HG03575 (cell line): ENCODE results near the gene RANBP17.
"Not testable (repeated sequence)": the region's sequence is repeated elsewhere in the genome, so short reads cannot be mapped to it uniquely, and the experiment has no call there.

Experiments used
- ATAC-seq: cut with Tn5 transposase; IDR thresholded peaks from one replicate; pipeline ENCODE4 v1.9.1; 2021; ENCODE audit not compliant: unreplicated experiment, insufficient number of reproducible peaks, low FRiP score; ENCODE audit errors: extremely low read depth

The RANBP17 gene

DNA sequence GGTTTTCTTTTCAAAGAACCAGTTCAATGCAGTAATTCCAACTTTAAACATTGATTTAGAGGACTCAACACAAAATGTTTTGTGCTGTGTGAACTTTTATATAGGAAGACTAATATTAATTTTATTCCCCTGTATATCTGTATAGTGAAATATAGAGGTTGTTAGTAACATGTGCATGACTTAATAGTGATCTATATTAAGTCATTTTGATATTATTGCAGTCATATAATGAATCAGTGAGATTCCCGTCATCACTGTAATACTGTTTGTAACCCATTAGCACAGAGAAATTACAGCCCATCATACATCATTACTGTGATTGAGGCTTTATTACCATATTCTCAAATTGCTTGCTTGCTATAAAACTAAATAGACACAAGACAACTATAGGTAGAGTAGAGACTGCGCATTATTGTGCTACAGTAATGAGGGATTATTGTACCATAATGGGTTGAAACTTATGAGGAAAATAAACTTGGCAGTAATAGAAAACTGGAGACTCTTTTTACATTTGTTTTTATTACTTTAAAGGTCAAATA is 170.7 kb downstream of the RANBP17 start:
- ATAC-seq = no peak

DNA sequence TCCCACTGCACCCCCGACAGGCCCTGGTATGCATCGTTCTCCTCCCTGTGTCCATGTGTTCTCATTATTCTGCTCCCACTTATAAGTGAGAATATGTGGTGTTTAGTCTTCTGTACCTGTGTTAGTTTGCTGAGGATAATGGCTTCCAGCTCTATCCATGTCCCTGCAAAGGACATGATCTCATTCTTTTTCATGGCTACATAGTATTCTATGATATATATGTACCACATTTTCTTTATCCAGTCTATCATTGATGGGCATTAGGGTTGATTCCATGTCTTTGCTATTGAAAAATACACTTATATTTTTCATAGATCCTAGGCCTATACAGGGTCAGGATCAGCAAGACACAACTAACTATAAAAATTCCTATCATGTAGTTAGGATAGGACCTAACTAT is 180.1 kb downstream of the RANBP17 start:
- ATAC-seq = not testable (repeated sequence)

DNA sequence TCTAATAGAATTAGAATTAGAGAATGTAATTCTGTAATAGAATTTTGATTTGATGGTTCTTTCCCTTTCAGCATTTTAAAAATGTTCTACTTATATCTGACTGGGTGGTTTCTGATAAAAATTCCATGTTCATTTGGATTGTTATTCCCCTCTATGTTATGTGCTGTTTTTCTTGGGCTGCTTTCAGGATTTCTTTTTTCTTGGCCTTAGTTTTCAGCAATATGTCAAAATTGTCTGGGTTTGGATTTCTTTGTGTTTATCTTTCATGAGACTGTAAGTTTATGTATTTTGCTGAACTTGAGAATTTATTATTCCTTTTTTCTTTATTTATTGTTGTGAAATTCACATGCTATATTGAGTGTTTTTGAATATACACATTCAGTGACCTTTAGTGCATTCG is 189.1 kb downstream of the RANBP17 start:
- ATAC-seq = no peak

DNA sequence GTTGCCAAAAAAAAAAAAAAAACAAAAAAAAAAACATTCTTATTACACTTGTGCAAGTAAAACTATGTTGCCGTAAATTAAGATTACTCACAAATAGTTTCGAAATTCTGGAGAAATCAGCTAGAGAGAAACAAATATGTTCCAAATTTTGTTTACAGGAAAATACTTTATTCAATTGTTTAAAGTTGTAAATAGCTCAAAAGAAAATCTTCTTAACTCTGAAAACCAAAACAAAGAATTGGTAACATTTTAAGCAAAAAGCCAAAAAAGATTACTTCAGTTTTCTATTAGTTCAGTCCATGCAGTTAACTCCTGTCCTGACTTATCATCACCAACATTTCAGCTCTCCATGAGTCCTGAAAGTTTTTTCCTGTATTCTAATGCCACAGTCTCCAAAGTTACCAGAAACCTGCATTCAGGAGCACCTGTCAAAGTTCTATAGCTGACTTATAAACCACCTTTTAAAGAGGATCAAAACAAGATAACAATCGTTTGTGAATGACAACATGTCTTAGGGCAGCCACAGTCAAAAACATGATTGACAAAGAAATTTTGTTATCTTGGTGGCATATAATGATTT is 194.1 kb downstream of the RANBP17 start:
- no peak for ATAC-seq

DNA sequence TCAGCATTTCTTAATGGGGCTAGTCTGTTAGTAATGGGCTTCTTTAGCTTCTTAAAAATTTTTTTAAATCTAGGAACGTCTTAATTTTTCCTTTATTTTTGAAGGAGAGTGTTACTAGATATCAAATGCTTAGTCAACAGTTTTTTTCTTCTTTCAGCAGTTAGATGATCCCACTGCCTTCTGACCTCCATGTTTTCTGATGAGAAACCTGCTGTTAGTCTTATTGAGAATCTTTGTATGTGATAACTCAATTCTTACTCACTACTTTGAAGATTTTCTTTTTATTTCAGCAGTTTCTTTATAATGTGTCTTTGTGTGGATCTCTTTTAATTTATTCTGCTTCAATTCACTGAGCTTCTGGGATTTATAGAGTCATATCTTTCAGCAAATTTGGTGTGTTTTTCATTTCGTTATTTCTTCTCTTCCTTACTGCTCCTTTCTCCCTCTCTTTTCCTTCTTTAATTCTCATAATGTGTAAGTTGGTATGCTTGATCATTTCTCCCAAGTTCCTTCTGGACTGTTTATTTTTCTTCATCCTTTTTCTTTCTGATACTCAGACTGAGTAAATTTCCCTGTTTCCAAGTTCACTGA is 205.8 kb downstream of the RANBP17 start:
- ATAC-seq = no peak

DNA sequence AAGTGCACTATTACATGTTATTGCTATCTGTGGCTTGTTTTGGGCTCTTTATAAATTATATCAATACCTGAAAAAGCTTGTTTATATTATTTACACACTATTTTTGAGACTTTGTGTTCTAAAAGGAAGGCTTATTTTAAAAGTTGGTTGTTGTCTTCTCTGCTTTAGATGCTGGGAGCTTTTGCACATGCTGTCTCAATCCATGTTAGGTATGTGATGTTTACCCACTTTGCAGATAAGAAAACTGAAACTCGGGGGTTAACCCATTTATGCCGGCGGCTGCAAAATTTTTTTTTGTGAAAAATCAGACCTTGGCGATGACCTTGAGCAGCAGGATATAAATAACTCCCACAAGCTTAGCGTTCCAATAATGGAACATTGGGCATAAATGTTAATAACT is 212.9 kb downstream of the RANBP17 start:
- ATAC-seq = no peak

DNA sequence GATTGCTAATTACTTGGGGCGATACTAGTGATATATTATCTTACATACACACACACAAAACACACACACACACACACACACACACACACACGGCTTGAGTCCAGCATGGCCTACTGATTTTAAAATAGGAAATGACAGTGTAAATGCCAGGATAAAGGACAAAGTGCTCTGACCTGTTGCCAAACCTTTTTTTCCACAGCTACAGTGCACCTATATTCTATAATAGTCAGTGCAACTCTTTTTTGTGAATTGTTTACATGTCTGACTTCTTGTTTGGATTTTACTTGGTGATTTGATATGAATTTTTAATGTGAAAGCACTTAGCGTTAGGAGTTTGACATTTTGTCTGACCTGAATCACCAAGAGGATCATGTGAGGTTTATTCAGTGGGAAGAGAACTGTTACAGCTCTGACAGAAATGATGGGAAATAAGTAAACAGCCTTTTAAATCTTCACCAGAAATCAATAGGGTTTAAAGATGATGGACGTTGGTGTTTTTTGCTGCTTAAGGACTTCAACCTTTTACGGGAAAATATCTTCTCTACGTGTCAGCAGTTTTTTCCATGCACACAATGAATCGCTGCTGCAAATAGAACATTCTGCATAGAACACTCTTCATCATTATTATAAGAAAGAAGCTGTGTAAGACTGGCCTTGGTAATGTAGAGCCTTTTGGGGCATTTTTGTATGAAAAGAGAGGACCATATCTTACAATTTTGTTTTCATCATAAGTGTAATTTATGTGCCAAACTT is 218.5 kb downstream of the RANBP17 start:
- ATAC-seq = no peak

DNA sequence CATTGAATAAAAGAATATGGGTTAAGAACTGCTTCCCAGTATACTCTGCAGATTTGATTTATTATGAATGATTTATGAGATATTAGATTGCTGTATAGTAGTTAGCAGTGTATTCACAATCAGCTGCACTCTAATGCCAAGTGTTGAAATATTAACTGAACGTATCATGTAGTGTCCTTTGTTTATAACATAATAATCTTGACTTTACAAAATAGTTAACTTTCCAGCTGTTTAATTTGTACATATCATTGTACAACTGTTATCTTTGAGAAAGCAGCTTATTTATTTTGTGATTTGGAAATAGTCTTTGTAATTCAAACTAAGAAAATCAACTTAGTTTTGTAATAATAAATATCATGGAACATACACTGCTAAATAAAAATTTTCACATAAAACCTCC is 219.5 kb downstream of the RANBP17 start:
- ATAC-seq = no peak

DNA sequence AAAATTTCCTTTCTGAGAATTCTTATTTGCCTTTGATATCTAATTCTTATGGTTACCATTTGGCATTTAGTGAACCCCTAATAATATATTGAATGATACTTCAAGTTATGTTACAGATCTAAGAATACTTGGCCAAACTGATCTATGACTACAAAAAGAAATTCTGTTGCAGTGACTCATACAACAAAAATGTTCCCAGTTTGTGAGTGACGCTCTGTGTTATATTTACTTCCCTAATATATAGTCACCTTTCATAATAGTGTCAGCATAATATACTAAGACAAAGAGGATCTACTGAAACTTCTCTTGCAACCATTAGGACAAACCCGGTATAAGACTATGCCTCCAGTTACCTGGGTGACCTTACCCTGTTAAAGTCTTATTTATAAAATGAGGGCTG is 230.4 kb downstream of the RANBP17 start:
- no peak for ATAC-seq

DNA sequence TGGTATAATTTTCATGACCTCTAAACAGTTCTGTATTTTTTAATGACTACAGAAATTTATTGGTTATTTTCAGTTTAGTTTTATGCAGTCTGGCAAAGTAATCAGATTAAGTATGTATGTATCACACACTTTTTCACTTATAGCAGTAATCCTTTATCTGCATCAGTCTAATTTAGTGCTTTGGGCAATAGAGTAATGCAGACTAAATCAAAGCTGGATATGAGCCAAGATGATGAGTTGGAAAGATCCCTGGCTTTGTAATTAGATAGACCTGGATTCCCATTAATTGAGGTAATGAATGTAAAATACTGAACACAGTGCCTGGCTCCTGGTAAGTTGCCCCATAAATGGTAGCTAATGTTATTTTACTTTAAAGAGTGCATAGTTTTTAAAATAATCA is 231.8 kb downstream of the RANBP17 start:
- ATAC-seq = no peak

DNA sequence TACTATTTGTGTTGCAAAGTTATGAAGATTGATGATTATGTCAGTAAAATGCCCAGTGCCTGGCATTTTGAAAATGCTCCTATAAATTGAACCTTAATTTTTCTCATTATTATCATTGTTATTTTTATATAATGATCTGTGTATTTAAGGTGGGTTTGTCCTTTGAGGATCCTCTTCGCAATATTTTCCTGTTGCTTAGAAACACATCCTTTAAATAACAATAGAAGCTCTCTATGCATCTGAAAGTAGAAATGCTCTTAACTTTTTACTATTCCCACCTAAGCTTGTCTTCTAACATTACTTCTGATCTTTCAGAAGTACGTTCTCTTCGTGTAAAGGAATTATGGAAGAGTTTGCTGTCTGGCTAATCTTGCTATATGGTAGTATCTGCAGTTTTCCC is 232.5 kb downstream of the RANBP17 start:
- no peak for ATAC-seq

DNA sequence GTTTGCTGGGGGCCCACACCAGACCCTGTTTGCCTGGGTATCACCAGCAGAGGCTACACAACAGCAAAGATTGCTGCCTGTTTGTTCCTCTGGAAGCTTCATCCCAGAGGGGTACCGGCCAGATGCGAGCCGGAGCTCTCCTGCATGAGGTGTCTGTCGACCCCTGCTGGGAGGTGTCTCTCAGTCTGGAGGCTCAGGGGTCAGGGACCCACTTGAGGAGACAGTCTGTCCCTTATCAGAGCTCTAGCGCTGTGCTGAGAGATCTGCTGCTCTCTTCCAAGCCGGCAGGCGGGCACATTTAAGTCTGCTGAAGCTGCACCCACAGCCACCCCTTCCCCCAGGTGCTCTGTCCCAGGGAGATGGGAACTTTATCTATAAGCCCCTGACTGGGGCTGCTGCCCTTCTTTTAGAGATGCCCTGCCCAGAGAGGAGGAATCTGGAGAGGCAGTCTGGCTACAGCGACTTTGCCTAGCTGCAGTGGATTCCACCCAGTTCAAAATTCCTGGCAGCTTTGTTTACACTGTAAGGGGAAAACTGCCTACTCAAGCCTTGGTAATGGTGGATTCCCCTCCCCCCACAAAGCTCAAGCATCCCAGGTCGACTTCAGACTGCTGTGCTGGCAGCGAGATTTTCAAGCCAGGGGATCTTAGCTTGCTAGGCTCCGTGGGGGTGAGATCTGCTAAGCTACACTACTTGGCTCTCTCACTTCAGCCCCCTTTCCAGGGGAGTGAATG is 241.2 kb downstream of the RANBP17 start:
- no peak for ATAC-seq

DNA sequence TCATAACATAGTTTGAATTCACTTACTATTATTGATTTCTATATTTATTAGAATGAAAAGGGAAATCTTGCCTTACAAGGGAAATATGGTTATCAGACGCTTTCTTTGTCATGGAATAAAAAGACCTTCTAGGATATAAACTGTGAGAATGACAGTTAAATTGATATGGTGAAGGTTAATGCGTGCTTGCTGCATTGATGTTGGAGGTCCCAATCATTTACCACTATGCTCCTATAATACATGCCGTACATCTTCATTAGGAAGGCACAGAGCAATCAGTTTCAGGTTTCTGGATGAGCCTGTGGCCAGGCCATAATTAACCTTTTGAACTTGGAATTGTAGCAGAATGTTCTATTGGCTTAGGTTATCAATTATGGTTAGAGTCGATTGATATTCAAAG is 245.9 kb downstream of the RANBP17 start:
- no peak for ATAC-seq

DNA sequence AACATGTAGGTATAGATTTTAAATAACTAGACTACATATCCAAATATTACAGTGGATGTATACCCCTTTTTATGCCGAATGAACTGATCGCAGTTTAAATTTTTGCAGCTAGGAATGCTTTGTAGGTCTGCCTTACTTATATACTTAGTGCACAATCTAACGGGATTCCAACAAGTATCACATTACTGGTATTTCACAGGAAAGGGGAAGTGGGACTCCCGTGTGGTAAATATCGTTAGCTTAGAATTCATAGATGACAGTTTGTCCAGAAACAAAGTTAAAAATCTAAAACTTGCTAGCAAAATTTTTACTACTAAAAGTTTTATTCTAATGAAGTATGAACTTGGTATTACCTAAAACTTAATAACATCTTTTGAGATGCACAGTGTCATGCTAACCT is 253.7 kb downstream of the RANBP17 start:
- ATAC-seq = no peak

DNA sequence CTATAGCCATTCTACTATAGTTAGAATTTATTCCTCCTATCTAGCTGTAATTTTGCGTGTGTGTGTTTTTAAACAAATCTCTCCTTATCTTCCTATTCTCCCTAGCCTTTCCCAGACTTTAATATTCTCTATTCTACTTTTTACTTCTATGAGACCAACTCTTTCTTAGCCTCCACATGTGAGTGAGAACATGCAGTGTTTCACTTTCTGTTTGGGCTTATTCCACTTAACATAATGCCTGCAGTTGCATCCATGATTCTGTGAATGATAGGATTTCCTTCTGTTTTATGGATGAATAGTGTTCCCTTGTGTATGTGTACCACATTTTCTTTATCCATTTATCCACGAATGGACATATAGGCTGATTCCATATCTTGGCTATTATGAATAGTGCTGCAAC is 254.9 kb downstream of the RANBP17 start:
- ATAC-seq = no peak

DNA sequence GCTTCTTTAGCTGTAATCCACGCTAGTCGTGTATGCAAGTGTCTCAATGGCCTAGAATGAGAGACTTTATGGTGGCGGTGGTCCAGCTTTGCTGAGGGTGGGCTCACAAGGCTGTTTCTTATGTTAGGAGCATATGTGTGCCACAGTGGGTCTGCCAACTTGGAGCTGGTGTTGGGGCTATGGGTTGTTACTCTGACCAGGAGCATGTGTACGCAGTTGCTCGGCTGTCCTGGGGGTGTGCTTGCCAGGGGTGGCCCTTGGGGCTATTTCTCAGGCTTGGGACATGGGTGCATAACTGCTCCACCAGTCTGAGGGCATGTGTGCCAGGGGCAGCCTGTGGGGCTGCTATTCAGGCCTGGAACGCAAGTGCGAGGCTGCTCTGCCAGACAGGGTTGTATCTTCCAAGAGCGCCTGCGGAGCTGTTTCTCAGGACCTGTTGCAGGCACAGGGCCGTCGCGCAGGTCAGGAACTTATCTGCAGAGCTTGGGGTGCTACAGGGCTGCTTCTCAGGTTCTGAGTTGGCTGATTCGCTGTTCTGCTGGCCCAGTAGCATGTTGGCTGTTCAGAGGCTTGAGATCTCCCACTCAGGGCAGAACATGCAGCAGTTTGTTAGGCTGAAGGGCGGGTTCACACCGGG is 259.3 kb downstream of the RANBP17 start:
- no peak for ATAC-seq

DNA sequence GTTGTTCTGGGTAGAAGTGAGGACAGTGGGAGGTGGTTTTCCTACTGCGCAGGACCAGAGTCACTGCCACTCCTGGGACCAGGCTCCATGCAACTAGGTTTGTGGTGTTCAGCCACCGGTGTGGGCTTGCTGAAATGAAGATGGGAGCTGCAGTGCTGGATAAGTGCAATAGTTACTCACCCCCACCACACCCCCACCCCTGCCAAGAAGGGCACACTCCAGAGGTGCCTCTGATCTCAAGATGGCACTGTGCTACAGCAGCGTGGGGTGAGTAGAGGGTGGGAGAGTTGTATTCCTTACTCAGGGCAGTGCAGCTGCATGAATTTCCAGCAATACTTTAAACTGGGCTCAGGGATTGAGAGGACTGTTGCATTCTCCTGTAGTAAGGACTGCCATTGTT is 259.8 kb downstream of the RANBP17 start:
- no peak for ATAC-seq

DNA sequence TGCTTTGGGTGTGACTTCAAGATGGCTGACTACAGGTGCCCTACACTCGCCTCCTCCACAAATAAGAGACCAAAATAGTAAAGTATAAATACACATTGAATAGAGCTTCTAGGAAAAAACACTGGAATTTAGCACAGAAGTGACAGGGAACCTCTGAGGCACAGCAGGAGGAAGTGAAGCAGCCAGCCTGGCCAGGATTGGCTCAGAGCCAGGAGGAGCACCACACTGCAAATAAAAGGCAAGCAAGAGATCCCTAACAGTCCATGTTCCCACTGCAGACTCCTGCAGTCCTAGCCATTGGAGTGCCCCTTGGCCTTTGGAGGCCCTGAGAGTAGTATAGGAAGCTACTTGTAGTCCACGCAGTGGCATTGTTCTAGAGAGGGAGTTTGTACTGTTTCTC is 260.6 kb downstream of the RANBP17 start:
- no peak for ATAC-seq

DNA sequence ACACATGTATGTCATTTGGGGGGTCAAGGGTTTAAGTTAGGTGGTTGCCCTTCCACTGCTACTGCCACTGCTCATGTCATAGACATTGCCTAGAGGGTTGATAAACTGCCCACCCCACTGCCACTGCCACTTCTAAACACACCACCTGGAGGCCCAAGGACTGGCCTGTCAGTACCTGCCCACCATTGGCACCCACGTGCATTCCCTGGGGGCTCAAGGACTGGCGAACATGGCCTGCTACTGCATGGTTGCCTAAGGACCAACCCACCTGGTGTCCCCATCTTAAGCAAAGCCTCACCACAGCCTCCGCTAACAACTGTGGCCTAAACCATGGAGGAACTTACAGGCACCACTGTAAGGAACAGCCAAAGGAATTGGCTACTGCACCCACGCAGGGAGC is 261.6 kb downstream of the RANBP17 start:
- ATAC-seq = no peak
